Activated naive CD8-positive, alpha-beta T cell treated with anti-CD3 and anti-CD28 coated beads, Interleukin-2, amount 10 ng/mL, durations not matched to agents 7 days and 5 days (primary cell): Measurements from ENCODE around the gene KDELR3. TPM values are rescaled to one million over a fixed set of nuclear protein-coding genes. Genes with fewer than 3 reads are reported as not detected.
"Not testable (repeated sequence)": the region's sequence is repeated elsewhere in the genome, so short reads cannot be mapped to it uniquely, and the experiment has no call there.

Source experiments
- ATAC-seq: fragments of 150-1000 bp; cut with Tn5 transposase; one replicate; pipeline ENCODE4 v1.10.0; 2021; ENCODE audit warnings: low read depth, moderate library complexity
- POLR2A ChIA-PET: fragments of 350-600 bp; sonication (Branson Sonifier 250); formaldehyde crosslinking; loops from one replicate; lab custom pipeline; 2021; ENCODE audit warnings: antibody characterized with exemption; lab: Charles Lee
- DNase-seq: peaks from one replicate; pipeline ENCODE4 v3.0.0; 2021
- H3K27ac Mint-ChIP-seq: one replicate; pipeline ENCODE4 v1.8.0; 2022; ENCODE audit warnings: mild to moderate bottlenecking, mixed read lengths
- H3K27me3 Mint-ChIP-seq: one replicate; pipeline ENCODE4 v1.8.0; 2022; ENCODE audit warnings: mild to moderate bottlenecking, moderate library complexity, mixed read lengths
- H3K36me3 Mint-ChIP-seq: one replicate; pipeline ENCODE4 v1.8.0; 2021; ENCODE audit warnings: mild to moderate bottlenecking, mixed read lengths
- H3K4me1 Mint-ChIP-seq: one replicate; pipeline ENCODE4 v1.8.0; 2021; ENCODE audit warnings: mixed read lengths
- H3K4me3 Mint-ChIP-seq: one replicate; pipeline ENCODE4 v1.8.0; 2022; ENCODE audit warnings: mild to moderate bottlenecking, moderate library complexity, mixed read lengths
- H3K9me3 Mint-ChIP-seq: one replicate; pipeline ENCODE4 v1.8.0; 2021; ENCODE audit warnings: mixed read lengths
- total RNA-seq, 2 experiments: library from RNA; stranded (reverse); gene quantifications; one replicate each; pipeline ENCODE4 v1.2.3, GENCODE V29; 2021

The KDELR3 gene
- total RNA-seq, 2 experiments from 2014 or later = 0.91 to 1.4 TPM

GRCh38 chr22:38469306-38469781 lies 1.4 kb downstream of the KDELR3 start:
- no peaks in the 10 kb centered on the region for H3K9me3 Mint-ChIP-seq
- H3K27ac Mint-ChIP-seq = no peak overlapping the region
- no peaks in the 10 kb centered on the region for H3K36me3 Mint-ChIP-seq
- H3K4me1 Mint-ChIP-seq = peaks cover 10% of the 10 kb centered on the region
- H3K27me3 Mint-ChIP-seq = peaks cover 32% of the 10 kb centered on the region
- no peak for ATAC-seq
- POLR2A ChIA-PET = interaction anchor here (1.1 kb wide), 1 partner anchor 11 kb away, joined by 3 read pairs; no protein-coding TSS in a partner anchor
- DNase-seq = no peak
- H3K4me3 Mint-ChIP-seq = no peak overlapping the region

- not testable (repeated sequence) for H3K4me3 Mint-ChIP-seq, ATAC-seq, H3K27ac Mint-ChIP-seq, H3K9me3 Mint-ChIP-seq, H3K36me3 Mint-ChIP-seq, DNase-seq
- Mint-ChIP-seq H3K4me1 (peaks cover 10% of the 10 kb centered on the region), H3K27me3 (peaks cover 26% of the 10 kb centered on the region)
- POLR2A ChIA-PET = interaction anchor here (1.1 kb wide), 1 partner anchor 10 kb away, joined by 3 read pairs; no protein-coding TSS in a partner anchor
Measured at GRCh38 chr22:38470179-38470578, 2.3 kb downstream of the KDELR3 start.

- ATAC-seq (no peak), DNase-seq (no peak)
- Mint-ChIP-seq H3K4me1 (peaks cover 8% of the 10 kb centered on the region), H3K4me3 (no peak overlapping the region), H3K9me3 (no peaks in the 10 kb centered on the region), H3K27me3 (peaks cover 15% of the 10 kb centered on the region), H3K36me3 (no peaks in the 10 kb centered on the region), H3K27ac (no peak overlapping the region)
- POLR2A ChIA-PET = no interaction called here
Measured at GRCh38 chr22:38471237-38471636, 3.3 kb downstream of the KDELR3 start.

GRCh38 chr22:38474003-38474607 lies 6.2 kb downstream of the KDELR3 start:
- Mint-ChIP-seq H3K27me3 (peaks cover 2% of the 10 kb centered on the region), H3K27ac (no peak overlapping the region), H3K36me3 (no peaks in the 10 kb centered on the region), H3K9me3 (no peaks in the 10 kb centered on the region), H3K4me3 (no peak overlapping the region), H3K4me1 (no peaks in the 10 kb centered on the region)
- POLR2A ChIA-PET = no interaction called here
- ATAC-seq (no peak), DNase-seq (no peak)

- ATAC-seq = no peak
- Mint-ChIP-seq H3K27me3 (peaks cover 2% of the 10 kb centered on the region), H3K4me3 (no peak overlapping the region), H3K9me3 (no peaks in the 10 kb centered on the region), H3K27ac (no peak overlapping the region), H3K4me1 (no peaks in the 10 kb centered on the region), H3K36me3 (peaks cover 15% of the 10 kb centered on the region)
- DNase-seq = no peak
- POLR2A ChIA-PET = interaction anchor here (0.7 kb wide), 1 partner anchor 842 kb away, joined by 3 read pairs; no protein-coding TSS in a partner anchor
Measured at GRCh38 chr22:38477585-38477984, 9.7 kb downstream of the KDELR3 start.

- H3K27me3 Mint-ChIP-seq = no peaks in the 10 kb centered on the region
- POLR2A ChIA-PET = interaction anchor here (1.6 kb wide), 1 partner anchor 10 kb away, joined by 3 read pairs; no protein-coding TSS in a partner anchor
- H3K27ac Mint-ChIP-seq = no peak overlapping the region
- ATAC-seq = no peak
- H3K36me3 Mint-ChIP-seq = peaks cover 25% of the 10 kb centered on the region
- no peaks in the 10 kb centered on the region for H3K9me3 Mint-ChIP-seq
- H3K4me3 Mint-ChIP-seq = no peak overlapping the region
- DNase-seq = no peak
- H3K4me1 Mint-ChIP-seq = peaks cover 4% of the 10 kb centered on the region
Measured at GRCh38 chr22:38479096-38479837, 11.4 kb downstream of the KDELR3 start.

- H3K27ac Mint-ChIP-seq = no peak overlapping the region
- no peaks in the 10 kb centered on the region for H3K27me3 Mint-ChIP-seq
- POLR2A ChIA-PET = interaction anchor here (0.7 to 1.6 kb wide), 5 partner anchors 9 to 22 kb away, joined by 3 to 7 read pairs (median 3); partner anchors contain the start of gene KDELR3
- no peak for DNase-seq
- ATAC-seq = no peak
- H3K9me3 Mint-ChIP-seq = no peaks in the 10 kb centered on the region
- peaks cover 13% of the 10 kb centered on the region for H3K4me1 Mint-ChIP-seq
- no peak overlapping the region for H3K4me3 Mint-ChIP-seq
- H3K36me3 Mint-ChIP-seq = peaks cover 37% of the 10 kb centered on the region
Measured at GRCh38 chr22:38481162-38481870, 13.4 kb downstream of the KDELR3 start.

GRCh38 chr22:38481871-38482332 lies 14.0 kb downstream of the KDELR3 start:
- no peak overlapping the region for H3K4me3 Mint-ChIP-seq
- POLR2A ChIA-PET = interaction anchor here (0.7 to 1.0 kb wide), 3 partner anchors 9 to 21 kb away, joined by 3 to 4 read pairs (median 3); partner anchors contain the start of gene KDELR3
- no peak for DNase-seq
- H3K4me1 Mint-ChIP-seq = peaks cover 17% of the 10 kb centered on the region
- H3K27me3 Mint-ChIP-seq = no peaks in the 10 kb centered on the region
- no peaks in the 10 kb centered on the region for H3K9me3 Mint-ChIP-seq
- no peak for ATAC-seq
- peaks cover 42% of the 10 kb centered on the region for H3K36me3 Mint-ChIP-seq
- peak overlapping the region; percentile 45 for H3K27ac Mint-ChIP-seq

GRCh38 chr22:38482662-38483308 lies 14.9 kb downstream of the KDELR3 start:
- peaks cover 18% of the 10 kb centered on the region for H3K4me1 Mint-ChIP-seq
- no peak overlapping the region for H3K4me3 Mint-ChIP-seq
- DNase-seq (no peak), ATAC-seq (no peak)
- POLR2A ChIA-PET = interaction anchor here (1.3 kb wide), 1 partner anchor 9 kb away, joined by 3 read pairs; no protein-coding TSS in a partner anchor
- H3K36me3 Mint-ChIP-seq = peaks cover 43% of the 10 kb centered on the region
- H3K27ac Mint-ChIP-seq = peak overlapping the region; percentile 30
- no peaks in the 10 kb centered on the region for H3K27me3 Mint-ChIP-seq
- no peaks in the 10 kb centered on the region for H3K9me3 Mint-ChIP-seq

- Mint-ChIP-seq H3K27ac (peak overlapping the region; percentile 1), H3K4me3 (no peak overlapping the region), H3K27me3 (no peaks in the 10 kb centered on the region), H3K4me1 (peaks cover 24% of the 10 kb centered on the region), H3K9me3 (no peaks in the 10 kb centered on the region), H3K36me3 (peaks cover 51% of the 10 kb centered on the region)
- DNase-seq (no peak), ATAC-seq (no peak)
- POLR2A ChIA-PET = interaction anchor here (0.7 to 1.3 kb wide), 2 partner anchors 8 to 668 kb away, joined by 3 to 4 read pairs; no protein-coding TSS in a partner anchor
Measured at GRCh38 chr22:38484244-38484643, 16.3 kb downstream of the KDELR3 start.

- DNase-seq (no peak), ATAC-seq (no peak)
- Mint-ChIP-seq H3K4me1 (peaks cover 33% of the 10 kb centered on the region), H3K27me3 (no peaks in the 10 kb centered on the region), H3K36me3 (peaks cover 63% of the 10 kb centered on the region), H3K4me3 (no peak overlapping the region), H3K9me3 (no peaks in the 10 kb centered on the region), H3K27ac (no peak overlapping the region)
- POLR2A ChIA-PET = interaction anchor here (0.7 to 1.5 kb wide), 5 partner anchors 9 to 193 kb away, joined by 3 to 5 read pairs (median 3); no protein-coding TSS in a partner anchor
Measured at GRCh38 chr22:38485783-38486182, 17.9 kb downstream of the KDELR3 start.

- Mint-ChIP-seq H3K36me3 (peaks cover 55% of the 10 kb centered on the region), H3K4me3 (no peak overlapping the region), H3K9me3 (no peaks in the 10 kb centered on the region), H3K4me1 (peaks cover 45% of the 10 kb centered on the region), H3K27ac (peak overlapping the region; percentile 60), H3K27me3 (no peaks in the 10 kb centered on the region)
- DNase-seq = no peak
- POLR2A ChIA-PET = interaction anchor here (0.6 to 1.4 kb wide), 2 partner anchors 11 to 30 kb away, joined by 3 to 5 read pairs; no protein-coding TSS in a partner anchor
- peak; percentile 10 for ATAC-seq
Measured at GRCh38 chr22:38487946-38488345, 20.1 kb downstream of the KDELR3 start.
